PFSK-1 (cell line): ENCODE measurements around the gene TMPRSS12.

Experiments used
- FOXP2 ChIP-seq: optimal IDR thresholded peaks from 2 replicates; pipeline ENCODE3; 2011; ENCODE audit warnings: borderline replicate concordance, control low read depth, inconsistent platforms; ENCODE audit not compliant: insufficient read depth; ENCODE audit errors: extremely low read length, extremely low read depth
- POLR2AphosphoS5 ChIP-seq: IDR thresholded peaks from 2 replicates; pipeline ENCODE4 v1.6.1; 2012; ENCODE audit warnings: low read depth, mild to moderate bottlenecking, control low read depth, low read length, moderate library complexity
- REST ChIP-seq, 2 experiments: IDR thresholded peaks; 2 replicates each; pipeline versions ENCODE4 v1.6.1 to v1.8.0; 2011 to 2012; ENCODE audit warnings: low read depth in 2 of 2, low read length in 2 of 2, control low read depth in 1 of 2, inconsistent platforms in 1 of 2, mild to moderate bottlenecking in 1 of 2, moderate library complexity in 1 of 2; ENCODE audit not compliant: insufficient read depth in 1 of 2
- SIN3A ChIP-seq: IDR thresholded peaks from 2 replicates; pipeline ENCODE4 v1.6.1; 2012; ENCODE audit warnings: mild to moderate bottlenecking, low read length, moderate library complexity, borderline replicate concordance; ENCODE audit not compliant: insufficient read depth
- TAF1 ChIP-seq: IDR thresholded peaks from 2 replicates; pipeline ENCODE4 v1.6.1; 2012; ENCODE audit warnings: low read length, control low read depth, borderline replicate concordance; ENCODE audit not compliant: insufficient read depth

The TMPRSS12 gene

GRCh38 chr12:50887191-50887590, 44.5 kb downstream of the TMPRSS12 start:
- TF ChIP-seq POLR2AphosphoS5 (no peak), TAF1 (no peak)

GRCh38 chr12:50888666-50889065, 45.9 kb downstream of the TMPRSS12 start:
- TF ChIP-seq FOXP2 = no peak
- TF ChIP-seq REST (IDR thresholded peaks at IDR 0.05; ENCODE audit: insufficient read depth in 1 of 2, low read depth in 2 of 2, low read length in 2 of 2) = no peak
- no peak for TF ChIP-seq SIN3A
- no peak for TF ChIP-seq POLR2AphosphoS5
- TF ChIP-seq TAF1 = no peak

GRCh38 chr12:50894241-50894640, 51.5 kb downstream of the TMPRSS12 start:
- TF ChIP-seq TAF1 (no peak), SIN3A (no peak), FOXP2 (no peak), POLR2AphosphoS5 (no peak), REST (IDR thresholded peaks at IDR 0.05; ENCODE audit: insufficient read depth in 1 of 2, low read depth in 2 of 2, low read length in 2 of 2) (no peak)

GRCh38 chr12:50901685-50902113, 59.0 kb downstream of the TMPRSS12 start:
- TF ChIP-seq TAF1 = no peak
- TF ChIP-seq SIN3A = no peak
- no peak for TF ChIP-seq REST (IDR thresholded peaks at IDR 0.05; ENCODE audit: insufficient read depth in 1 of 2, low read depth in 2 of 2, low read length in 2 of 2)
- no peak for TF ChIP-seq POLR2AphosphoS5
- TF ChIP-seq FOXP2 = no peak

GRCh38 chr12:50913224-50913623, 70.5 kb downstream of the TMPRSS12 start:
- TF ChIP-seq POLR2AphosphoS5 (no peak), TAF1 (no peak)

- TF ChIP-seq FOXP2 = no peak
- no peak for TF ChIP-seq TAF1
- no peak for TF ChIP-seq REST (IDR thresholded peaks at IDR 0.05; ENCODE audit: insufficient read depth in 1 of 2, low read depth in 2 of 2, low read length in 2 of 2)
- no peak for TF ChIP-seq POLR2AphosphoS5
- no peak for TF ChIP-seq SIN3A
Observed at GRCh38 chr12:50914872-50915484, 72.3 kb downstream of the TMPRSS12 start.
